Glomerular visceral epithelial cell (primary cell): ENCODE results near the gene SEC23A.

Experiments used
- DNase-seq: peaks from one replicate; pipeline ENCODE4 v3.0.0-alpha.2; 2016; ENCODE audit errors: extremely low spot score

The SEC23A gene

DNA sequence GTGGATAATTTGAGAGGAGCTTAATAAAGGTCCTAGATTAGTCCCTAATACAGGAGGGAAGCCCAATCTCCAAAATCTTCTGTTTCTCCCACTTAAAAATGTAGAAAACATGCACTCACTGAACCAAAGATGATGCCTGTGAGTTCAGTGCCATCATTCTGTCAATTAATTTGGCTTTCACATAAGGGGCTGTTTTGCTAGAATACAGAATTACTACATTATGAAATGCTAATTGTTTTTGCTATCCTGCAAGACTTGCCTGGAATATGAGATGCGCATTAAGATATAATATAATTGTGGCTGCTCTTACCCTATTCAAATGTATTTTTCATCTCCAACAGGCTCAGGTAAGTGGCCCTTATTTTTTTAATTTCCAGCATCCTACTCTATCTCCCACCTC is 111.7 kb downstream of the SEC23A start:
- DNase-seq, result no peak

DNA sequence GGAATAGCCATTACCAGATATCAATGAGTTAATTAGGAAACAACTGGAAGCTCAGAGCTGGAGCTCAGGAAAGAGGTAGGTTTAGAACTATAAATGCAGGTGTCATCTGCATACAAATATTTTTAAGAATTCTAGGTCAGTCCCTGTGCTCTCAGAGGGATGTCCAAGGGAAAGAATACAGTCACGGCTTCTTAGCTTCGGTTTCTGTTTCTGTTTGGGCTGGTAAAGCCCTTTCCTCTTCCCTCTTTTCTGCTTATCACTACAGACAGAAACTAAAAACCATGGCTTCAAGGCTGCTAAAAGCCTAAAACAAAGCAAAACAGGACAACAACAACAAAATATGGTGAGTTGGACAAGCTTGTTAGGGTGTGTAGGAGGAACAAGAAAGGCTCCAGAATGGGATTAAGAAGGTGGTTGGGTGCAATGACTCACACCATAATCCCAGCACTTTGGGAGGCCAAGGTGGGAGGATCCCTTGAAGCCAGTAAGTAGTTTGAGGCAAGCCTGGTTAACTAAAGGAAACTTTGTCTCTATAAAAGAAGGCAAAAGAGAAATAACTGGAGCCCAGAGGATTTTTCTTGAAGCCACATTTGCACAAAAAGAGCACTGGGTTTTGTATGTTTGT is 113.0 kb downstream of the SEC23A start:
- DNase-seq, result no peak

DNA sequence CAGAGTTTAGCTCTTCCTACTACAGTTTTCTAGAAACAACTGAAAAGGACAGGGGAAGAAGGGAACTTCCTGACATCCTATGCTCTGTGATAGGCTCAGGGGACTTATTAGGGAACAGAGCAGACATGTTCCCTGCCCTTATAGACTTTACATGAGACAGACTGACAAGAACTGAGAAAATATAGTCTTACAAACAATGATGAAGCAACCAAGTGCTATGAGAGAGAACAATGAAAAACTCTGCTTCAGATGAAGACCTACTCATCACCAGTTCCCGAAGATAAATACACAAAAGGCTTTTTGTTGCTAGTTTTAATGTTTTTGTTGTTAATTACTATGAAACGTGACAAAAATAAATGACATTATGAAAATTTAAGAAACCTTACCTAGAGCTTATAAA is 115.3 kb downstream of the SEC23A start:
- DNase-seq, result no peak

DNA sequence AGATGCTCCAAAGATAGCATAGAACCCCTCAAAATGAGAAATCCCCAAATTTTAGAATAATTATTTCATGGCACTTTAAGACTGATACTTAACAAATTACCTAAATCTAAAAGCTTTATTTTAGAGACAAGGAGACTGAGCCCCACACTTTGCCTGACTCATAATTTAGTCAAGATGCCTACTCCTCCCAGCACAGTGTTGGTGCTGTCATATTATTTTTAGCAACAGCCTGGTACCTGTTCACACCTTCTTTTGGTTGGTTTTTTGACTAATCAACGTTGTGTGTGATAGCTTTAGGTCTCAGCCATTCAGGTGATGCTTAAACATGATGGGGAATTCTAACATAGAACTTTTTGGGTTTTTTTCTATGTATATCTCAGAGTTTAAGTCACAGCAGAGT is 120.2 kb downstream of the SEC23A start:
- DNase-seq, result no peak

DNA sequence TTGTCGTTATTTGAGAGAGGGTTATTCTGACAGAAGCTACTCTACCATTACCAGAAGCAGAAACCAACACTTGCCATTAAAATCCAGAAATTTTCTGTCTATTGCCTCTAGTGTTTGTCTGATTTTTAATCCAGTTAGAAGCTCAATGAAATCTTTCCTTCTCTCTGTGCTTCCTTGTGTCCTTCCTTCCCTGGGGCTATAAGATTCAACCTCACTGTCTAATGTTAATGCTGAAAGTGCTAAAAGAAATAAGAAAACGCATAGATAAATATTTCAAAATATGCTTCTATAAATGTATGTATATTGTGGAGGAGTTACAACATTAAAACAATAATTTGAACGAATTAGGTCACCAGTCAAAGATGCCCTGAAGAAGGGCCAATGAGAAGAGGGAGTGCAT is 120.8 kb downstream of the SEC23A start:
- no peak for DNase-seq
